GM21576 (cell line): ENCODE data around the gene CPXM2.

Experiments used
- ATAC-seq: cut with Tn5 transposase; IDR thresholded peaks from one replicate; pipeline ENCODE4 v1.9.1; 2021; ENCODE audit warnings: mild to moderate bottlenecking, moderate library complexity; ENCODE audit not compliant: unreplicated experiment

CPXM2 gene

DNA sequence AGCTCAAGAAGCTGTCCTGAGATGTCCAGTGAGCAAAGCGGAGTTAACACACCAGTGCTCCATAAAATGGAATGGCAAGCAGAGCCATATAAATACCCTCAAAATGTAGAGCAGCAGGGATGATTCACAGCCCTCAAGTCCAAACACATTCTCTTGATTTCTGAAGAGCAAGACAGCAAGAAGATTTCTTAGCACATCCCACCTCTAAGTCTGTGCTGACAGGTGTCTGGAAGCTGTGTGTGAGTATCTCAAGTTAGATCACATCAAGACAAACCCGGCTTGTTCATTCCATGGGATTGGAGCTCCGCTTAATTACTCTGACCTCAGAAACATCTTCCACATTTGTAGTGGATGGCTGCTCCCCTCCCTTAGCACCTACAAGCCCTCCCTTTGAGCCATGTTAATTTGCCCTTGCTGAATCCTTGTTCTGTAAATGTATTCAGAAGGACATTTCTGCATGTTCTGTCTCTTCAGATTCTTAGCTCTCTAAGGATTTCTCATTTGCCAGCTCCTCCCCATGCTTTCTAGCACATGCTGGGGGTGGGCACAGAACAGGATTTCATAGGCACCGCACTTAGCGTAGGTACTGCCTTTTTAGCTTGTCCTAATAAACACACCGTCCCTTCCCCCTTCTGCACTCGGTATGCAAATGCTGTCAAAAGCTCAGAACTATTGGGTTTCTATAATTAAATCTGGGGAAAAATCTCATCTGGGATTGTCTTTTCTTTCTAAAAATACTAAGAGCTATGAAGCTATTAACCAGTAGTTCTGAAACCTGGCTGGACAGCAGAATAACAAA lies 112.7 kb downstream of the CPXM2 start:
- ATAC-seq, result no peak

GRCh38 chr10:123777881-123778280 lies 113.7 kb downstream of the CPXM2 start:
- ATAC-seq, result no peak

DNA sequence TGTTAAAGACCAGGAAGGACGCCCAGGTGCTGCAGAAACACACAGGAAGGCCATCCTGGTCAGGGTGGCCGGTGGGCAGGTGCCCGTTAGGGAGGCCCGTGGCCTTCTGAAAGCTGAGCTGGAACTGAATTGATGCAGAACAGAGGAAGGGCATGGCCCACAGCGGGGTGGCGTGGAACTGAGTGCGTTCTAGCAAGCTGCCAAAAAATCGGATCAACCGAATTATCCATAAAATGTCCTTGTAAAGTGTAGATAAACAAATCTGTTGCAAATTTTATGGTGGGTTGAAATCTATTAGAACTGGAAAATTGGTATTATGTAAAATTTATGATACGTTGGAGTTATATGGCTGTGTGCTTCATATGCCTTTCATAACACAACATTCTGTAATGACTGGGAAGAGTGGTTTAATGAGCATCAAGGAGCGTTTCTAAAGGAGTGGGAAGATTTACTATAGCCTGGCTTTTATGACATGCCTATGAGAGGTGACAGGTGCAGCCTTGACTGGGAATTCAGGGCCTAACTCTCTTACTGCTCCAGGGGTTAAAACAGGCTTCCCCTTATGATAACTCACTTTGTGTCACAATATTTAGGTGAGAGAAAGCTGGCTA lies 117.4 kb downstream of the CPXM2 start:
- no peak for ATAC-seq

- ATAC-seq, result no peak
Measured at GRCh38 chr10:123772645-123773508, 118.7 kb downstream of the CPXM2 start.

DNA sequence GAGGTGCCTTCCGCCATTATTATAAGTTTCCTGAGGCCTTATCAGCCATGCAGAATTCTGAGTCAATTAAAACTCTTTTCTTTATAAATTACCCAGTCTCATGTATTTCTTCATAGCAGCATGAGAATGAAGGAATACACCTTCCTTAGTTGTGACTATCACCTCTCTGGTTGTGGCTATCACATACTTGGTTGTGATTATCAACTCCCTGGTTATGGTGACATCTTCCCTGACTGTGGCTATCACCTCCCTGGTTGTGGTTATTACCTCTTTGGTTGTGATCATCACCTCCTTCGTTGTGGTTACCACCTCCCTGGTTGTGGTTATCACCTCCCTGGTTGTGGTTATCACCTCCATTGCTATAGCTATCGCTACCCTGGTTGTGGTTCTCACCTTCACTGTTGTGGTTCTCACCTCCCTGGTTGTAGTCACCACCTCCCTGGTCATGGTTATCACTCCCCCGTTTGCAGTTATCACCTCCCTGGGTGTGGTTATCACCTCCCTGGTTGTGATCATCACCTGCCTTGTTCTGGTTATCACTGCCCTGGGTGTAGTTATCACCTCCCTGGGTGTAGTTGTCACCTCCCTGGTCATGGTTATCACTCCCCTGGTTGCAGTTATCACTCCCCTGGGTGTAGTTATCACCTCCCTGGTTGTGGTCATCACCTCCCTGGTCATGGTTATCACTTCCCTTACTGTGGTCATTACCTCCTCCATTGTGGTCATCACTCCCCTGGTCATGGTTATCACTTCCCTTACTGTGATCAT lies 119.5 kb downstream of the CPXM2 start:
- no peak for ATAC-seq

DNA sequence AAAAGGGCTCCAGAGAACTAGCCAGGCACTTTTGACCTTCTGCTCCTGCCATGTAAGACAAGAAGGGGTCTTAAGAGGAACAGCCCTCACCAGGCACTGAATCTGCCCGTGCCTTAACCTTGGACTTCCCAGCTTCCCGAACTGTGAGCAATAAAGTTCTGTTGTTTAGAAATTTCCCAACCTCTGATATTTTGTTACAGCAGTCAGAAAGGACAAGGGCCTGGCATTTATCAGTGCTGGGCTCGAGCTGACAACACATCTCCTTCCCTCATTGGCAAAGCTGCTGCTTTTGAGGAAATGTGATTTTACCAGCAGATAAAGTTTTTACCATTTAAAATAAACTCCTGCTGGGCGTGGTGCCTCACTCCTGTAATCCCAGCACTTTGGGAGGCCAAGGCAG lies 122.0 kb downstream of the CPXM2 start:
- ATAC-seq, result no peak

GRCh38 chr10:123766761-123767160 lies 124.8 kb downstream of the CPXM2 start:
- no peak for ATAC-seq

- ATAC-seq, result no peak
Measured at GRCh38 chr10:123766012-123766411, 125.6 kb downstream of the CPXM2 start.

DNA sequence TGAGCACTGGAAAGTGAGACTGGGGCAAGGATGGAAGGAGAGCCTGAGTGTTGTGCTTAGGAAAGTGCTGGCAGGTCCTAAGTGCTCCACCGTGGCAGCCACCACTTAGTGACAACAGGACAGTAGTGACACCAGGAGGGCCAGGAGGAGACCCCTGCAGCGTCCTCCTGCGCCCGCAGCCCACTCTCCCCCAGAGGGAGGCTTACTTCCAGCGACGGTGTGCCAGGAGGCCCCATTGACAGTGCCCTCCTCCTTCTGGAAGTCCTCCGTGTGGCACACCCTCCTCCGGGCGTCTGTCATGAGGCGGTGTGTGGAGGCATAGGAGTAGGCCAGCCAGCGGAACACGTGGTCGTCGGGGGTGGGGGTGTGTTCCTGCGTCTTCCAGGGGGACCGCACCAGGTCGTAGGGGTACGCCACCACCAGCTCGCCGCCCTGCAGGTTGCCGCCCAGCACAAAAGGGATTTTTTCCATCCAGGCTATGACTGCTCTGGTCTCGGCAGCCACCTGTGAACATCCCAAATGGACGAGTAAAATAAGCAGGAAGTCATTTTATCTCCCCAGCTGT lies 129.9 kb downstream of the CPXM2 start:
- ATAC-seq, result no peak

DNA sequence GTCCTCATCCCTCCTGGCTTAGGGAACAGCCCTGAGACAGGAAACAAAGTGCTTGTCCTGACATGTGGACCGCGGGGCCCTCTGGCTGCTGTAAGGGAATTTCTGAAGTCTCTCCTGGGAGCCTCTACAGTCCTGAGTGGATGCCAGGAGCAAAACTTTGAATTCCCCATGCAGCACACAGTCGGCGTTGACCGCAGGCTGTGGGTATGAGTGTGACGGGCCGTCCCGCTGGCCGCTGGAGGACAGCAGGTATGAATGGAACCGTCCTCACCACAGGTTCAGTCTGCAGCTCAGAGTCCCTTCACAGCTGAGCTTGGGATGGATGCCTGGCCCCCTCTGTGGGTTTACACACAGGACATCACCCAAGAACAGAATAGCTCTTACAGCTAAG lies 130.6 kb downstream of the CPXM2 start:
- no peak for ATAC-seq

DNA sequence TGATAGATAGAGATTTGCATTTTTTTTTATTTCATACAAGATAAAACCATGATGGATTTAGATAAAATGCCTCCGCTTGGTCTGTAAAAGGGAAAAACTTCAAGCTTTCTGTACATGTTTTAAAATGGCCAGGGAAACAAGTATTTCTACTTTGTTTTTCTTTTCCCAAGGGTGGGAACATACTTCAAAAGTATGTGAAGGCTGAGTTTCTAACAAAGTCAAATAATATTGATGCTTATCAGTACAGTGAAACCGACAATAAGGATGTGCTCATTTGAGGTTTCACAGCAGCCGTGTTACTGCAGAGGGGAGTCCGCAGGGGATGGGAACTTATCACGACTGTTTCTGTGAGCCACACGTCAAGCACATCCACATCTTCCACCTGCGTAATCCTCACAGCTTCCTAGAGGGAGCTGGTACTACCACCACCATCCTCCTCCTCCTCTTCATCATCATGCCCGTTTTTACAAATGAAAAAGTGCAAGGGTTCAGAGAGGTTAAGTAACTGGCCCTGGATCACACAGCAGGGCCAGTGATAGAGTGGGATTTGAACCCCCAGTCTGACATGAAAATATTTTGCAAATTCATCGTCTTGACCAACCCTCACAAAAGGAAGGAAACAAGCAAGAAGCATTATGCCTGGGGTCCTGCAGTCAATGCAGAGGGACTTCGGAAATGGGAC lies 131.1 kb downstream of the CPXM2 start:
- no peak for ATAC-seq

DNA sequence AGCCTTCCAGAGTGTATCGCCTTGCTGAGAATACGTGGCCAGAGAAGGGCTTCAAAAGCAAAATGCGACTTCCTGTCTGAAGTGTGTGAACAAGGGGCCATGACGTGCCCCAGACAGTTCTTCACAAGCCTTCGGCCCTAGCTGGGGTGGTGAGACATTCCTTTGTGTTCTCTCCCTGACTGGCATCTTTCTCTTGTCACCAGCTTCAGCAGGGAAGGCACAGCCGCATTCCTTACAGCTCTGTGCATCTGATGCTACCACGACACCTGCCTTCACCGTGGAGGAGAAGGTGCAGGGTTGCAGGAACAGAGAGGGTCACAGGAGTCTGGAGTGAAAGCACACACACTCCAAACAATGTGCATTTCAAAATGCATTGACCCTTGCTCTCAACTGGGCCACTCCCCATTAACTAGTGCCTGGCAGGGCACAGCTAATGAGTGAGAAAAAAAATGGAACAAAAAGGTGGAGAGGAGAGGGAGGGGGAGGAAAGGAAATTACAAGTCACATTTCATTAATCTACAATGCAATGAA lies 132.0 kb downstream of the CPXM2 start:
- ATAC-seq, result no peak

- ATAC-seq, result no peak
Measured at GRCh38 chr10:123759041-123759440, 132.6 kb downstream of the CPXM2 start.

DNA sequence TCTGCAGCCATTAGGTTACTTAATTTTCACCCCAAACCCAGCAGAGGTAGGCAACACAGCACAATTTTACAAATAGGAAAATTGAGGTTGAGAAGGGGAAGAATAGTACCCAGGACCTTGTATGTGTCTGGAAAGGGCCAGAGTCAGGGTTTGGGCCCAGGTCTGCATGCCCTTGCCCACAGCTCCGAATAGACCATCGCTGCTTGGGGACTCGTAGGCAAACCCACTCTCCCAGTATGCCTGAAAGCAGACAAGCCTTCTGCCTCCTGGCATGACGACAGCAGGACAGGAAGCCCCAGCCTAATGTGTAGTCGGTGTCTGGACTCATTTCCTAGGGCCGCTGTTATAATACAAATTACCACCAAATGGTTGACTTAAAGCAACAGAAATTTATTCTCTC lies 133.8 kb downstream of the CPXM2 start:
- ATAC-seq, result no peak

GRCh38 chr10:123755061-123755460 lies 136.5 kb downstream of the CPXM2 start:
- no peak for ATAC-seq

DNA sequence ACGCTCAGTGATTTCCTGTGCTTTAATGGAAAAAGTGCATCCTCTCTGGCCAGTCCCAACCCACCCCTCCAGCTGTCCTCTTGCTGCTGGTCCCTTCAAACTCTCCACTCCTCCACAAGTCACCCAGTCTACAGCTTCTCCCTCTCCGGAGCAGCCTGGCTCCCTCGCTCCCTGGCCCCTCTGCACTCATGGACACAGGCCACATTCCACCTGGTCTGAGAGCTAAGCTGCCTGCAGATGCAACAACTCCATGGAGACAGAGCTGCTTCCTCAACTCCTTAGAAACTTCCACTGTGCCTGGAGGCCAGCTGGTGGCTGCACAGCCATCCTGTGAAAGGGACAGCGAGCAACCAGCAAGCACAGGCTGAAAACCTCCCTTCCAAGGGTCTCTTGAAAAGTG lies 137.5 kb downstream of the CPXM2 start:
- ATAC-seq, result no peak

- no peak for ATAC-seq
Measured at GRCh38 chr10:123751342-123752134, 140.1 kb downstream of the CPXM2 start.

- ATAC-seq, result no peak
Measured at GRCh38 chr10:123750901-123751300, 140.7 kb downstream of the CPXM2 start.

DNA sequence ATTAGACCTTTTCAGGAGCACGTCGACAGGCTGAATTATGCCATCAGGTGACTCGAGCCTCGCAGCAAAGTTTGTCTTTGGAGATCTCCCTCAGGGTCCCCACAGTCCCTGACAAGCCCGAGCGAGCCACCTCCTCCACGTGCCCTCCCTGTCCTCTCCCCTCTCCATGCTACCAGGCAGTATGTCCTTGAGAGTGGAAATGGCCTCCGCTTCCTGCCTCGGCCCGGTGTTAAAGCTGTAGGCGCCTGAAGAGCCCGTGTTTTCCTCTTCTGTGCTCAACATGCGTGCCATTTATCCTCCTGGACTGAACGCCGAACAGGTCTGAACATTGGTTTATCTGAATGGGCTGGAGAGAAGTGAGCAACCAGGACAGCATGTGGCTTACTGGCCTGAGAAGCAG lies 142.9 kb downstream of the CPXM2 start:
- ATAC-seq, result no peak
